Measurements from ENCODE around the gene C19orf81. TPM values are rescaled to one million over a fixed set of nuclear protein-coding genes. Genes with fewer than 3 reads are reported as not detected.

C19orf81 gene
- total RNA-seq, 1 experiment from 2014 or later: 14.5 TPM

DNA sequence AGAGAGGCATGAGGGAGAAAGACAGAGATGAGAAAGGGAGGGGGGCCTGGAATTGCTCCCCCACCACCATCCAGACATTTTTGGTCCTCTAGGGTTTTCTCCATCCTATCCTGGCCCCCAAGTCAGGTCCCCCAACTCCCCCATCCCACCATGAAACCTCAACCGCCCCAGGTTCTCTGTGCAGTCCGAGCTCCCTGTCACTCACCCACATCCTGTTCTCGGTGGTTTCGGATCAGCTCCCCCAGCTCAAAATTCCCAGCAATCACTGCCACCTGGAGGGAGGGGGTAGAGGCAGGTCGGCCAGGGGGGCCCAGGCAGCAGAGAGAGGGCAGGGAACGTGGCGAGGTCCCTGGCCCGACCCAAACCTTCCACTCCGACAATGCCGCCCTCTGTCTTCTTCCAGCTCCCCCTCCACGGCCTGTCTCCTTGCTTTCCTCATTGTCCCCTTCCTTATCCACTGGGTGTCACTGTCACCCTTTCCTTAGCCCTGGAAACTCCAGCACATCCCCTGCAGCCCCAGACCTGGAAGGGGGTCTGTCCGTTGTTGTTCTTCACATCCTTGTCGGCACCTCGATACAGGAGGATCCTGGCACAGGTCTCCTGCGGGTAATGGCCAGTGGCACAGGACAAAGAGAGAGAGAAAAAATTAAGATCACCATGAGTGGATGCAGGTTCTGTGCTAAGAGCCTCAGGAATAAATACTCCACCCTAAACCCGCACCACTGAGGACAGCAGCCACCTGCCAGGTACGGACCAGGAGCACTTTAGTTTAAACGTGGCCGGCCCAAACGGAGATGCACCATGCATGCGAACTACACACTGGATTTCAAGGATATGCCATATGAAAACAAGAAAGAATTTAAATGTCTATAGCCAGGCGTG is 54.9 kb downstream of the C19orf81 start:
- intact Hi-C loops (cut with micrococcal nuclease): loop anchor here (1.0 to 10.0 kb wide), 3 partner anchors 218 to 393 kb away; partner anchors contain the start of gene NAPSA
- TF ChIP-seq, protein P1, sequence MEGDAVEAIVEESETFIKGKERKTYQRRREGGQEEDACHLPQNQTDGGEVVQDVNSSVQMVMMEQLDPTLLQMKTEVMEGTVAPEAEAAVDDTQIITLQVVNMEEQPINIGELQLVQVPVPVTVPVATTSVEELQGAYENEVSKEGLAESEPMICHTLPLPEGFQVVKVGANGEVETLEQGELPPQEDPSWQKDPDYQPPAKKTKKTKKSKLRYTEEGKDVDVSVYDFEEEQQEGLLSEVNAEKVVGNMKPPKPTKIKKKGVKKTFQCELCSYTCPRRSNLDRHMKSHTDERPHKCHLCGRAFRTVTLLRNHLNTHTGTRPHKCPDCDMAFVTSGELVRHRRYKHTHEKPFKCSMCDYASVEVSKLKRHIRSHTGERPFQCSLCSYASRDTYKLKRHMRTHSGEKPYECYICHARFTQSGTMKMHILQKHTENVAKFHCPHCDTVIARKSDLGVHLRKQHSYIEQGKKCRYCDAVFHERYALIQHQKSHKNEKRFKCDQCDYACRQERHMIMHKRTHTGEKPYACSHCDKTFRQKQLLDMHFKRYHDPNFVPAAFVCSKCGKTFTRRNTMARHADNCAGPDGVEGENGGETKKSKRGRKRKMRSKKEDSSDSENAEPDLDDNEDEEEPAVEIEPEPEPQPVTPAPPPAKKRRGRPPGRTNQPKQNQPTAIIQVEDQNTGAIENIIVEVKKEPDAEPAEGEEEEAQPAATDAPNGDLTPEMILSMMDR (IDR thresholded peaks at IDR 0.05 in 2 of 3, conservative IDR thresholded peaks at IDR 0.05 in 1 of 3; ENCODE audit: borderline replicate concordance in 1 of 3, insufficient read depth in 1 of 3, low read depth in 2 of 3, low read length in 2 of 3): peak; percentile 60 to 94 (median 69); a peak in 5 of 6 replicates
- TF ChIP-seq RAD21 (IDR thresholded peaks at IDR 0.05; ENCODE audit: low read depth): peak; percentile 90
- TF ChIP-seq JUND (IDR thresholded peaks at IDR 0.05): no peak
- TF ChIP-seq ELF1 (IDR thresholded peaks at IDR 0.05; ENCODE audit: borderline replicate concordance, low read depth): no peak
- CTCF ChIA-PET: interaction anchor here (0.6 to 5.0 kb wide), 16 partner anchors 13 to 392 kb away, joined by 3 to 46 read pairs (median 6); partner anchors contain the start of gene KLK8
- H3K27me3 ChIP-seq (ENCODE audit: insufficient read depth, low read length): peaks cover 13% of the 10 kb centered on the region; the same call in 1 of the 2 replicates
- no TSS peak for BruUV-seq (replicated peaks)
- 0 out of 4 replicates have a peak, but pooled peaks cover 0 to 2% of the 10 kb centered on the region in 2 experiments for H3K4me1 ChIP-seq (ENCODE audit: control insufficient read depth in 1 of 2, insufficient read depth in 2 of 2, low read length in 2 of 2)
- no peaks in the 10 kb centered on the region for H3K79me2 ChIP-seq (ENCODE audit: insufficient read depth, low read length)
- H3K4me3 ChIP-seq (replicated peaks in 1 of 2; ENCODE audit: low read depth in 1 of 2, low read length in 2 of 2): no peak overlapping the region
- POLR2A ChIA-PET: interaction anchor here (0.8 kb wide), 1 partner anchor 217 kb away, joined by 3 read pairs; no protein-coding TSS in a partner anchor
- H3K9me2 ChIP-seq (ENCODE audit: insufficient read depth): no peaks in the 10 kb centered on the region
- no peaks in the 10 kb centered on the region for H4K20me1 ChIP-seq (ENCODE audit: insufficient read depth)
- RAD21 ChIA-PET (ENCODE audit: low non-redundant PET in 1 of 2, low total read pairs in 2 of 2, uncharacterized antibody in 2 of 2, unreplicated experiment in 2 of 2): interaction anchor here (0.6 to 1.2 kb wide), 7 partner anchors 20 to 479 kb away, joined by 3 to 9 read pairs (median 3); no protein-coding TSS in a partner anchor
- peak overlapping the region; percentile 33; the same call in 1 of the 2 replicates for H3K4me2 ChIP-seq (ENCODE audit: low read length)
- no peak overlapping the region for H2AFZ ChIP-seq (ENCODE audit: low read depth, low read length, poor library complexity, severe bottlenecking)
- H3K9me3 ChIP-seq (ENCODE audit: control insufficient read depth in 1 of 2, insufficient read depth in 1 of 2, low read depth in 1 of 2, low read length in 2 of 2): no peaks in the 10 kb centered on the region
- ATAC-seq (peak; percentile 78), DNase-seq (ENCODE audit: low read depth, low spot score) (peak; percentile 26)
- no peaks in the 10 kb centered on the region for H3K36me3 ChIP-seq (ENCODE audit: control insufficient read depth in 1 of 2, insufficient read depth in 2 of 2, low read length in 2 of 2)
- H3K27ac ChIP-seq (ENCODE audit: low read depth, low read length): no peak overlapping the region
- H3K9ac ChIP-seq (ENCODE audit: low read length): no peak overlapping the region

Data from HCT116 (cell line).